GM20000 (cell line): Measurements from ENCODE around the gene EIF2B5.
"Not testable (repeated sequence)": the region's sequence is repeated elsewhere in the genome, so short reads cannot be mapped to it uniquely, and the experiment has no call there.

ENCODE experiments used
- DNase-seq: peaks from one replicate; pipeline ENCODE4 v3.0.0; 2012; ENCODE audit warnings: low spot score
- CTCF ChIP-seq: IDR thresholded peaks from 2 replicates; pipeline ENCODE4 v1.5.1; 2012; ENCODE audit warnings: mild to moderate bottlenecking, control low read depth; ENCODE audit errors: extremely low read depth, missing control alignments

EIF2B5 gene

GRCh38 chr3:184145751-184146270 is 10.7 kb downstream of the EIF2B5 start:
- no peak for DNase-seq
- TF ChIP-seq CTCF = no peak

GRCh38 chr3:184148076-184148475 is 12.9 kb downstream of the EIF2B5 start:
- TF ChIP-seq CTCF = no peak
- no peak for DNase-seq

GRCh38 chr3:184149123-184149522 is 14.0 kb downstream of the EIF2B5 start:
- TF ChIP-seq CTCF = no peak

GRCh38 chr3:184149770-184150169 is 14.6 kb downstream of the EIF2B5 start:
- not testable (repeated sequence) for DNase-seq

More at GRCh38 chr3:184149123-184149522, 14.0 kb downstream of the EIF2B5 start:
- no peak for DNase-seq

GRCh38 chr3:184154885-184155643 is 19.9 kb downstream of the EIF2B5 start, which contains the start of gene DVL3:
TSS of gene DVL3 (plus strand) at chr3:184155377. CDS start at chr3:184155636, 259 bp downstream.
- no peak for TF ChIP-seq CTCF
- peak; percentile 96 for DNase-seq

GRCh38 chr3:184155644-184156521 is 20.7 kb downstream of the EIF2B5 start:
- DNase-seq = peak; percentile 69
- no peak for TF ChIP-seq CTCF

GRCh38 chr3:184156522-184156955 is 21.4 kb downstream of the EIF2B5 start:
- TF ChIP-seq CTCF = no peak
- peak; percentile 50 for DNase-seq
